NCI-H187 treated with DMSO at 0.1 percent for 48 hours (cell line): ENCODE results near the gene RAB8A.

ENCODE experiments used
- DNase-seq: peaks from one replicate; lab custom pipeline; 2025; lab: John Stamatoyannopoulos, UW

Gene RAB8A

DNA sequence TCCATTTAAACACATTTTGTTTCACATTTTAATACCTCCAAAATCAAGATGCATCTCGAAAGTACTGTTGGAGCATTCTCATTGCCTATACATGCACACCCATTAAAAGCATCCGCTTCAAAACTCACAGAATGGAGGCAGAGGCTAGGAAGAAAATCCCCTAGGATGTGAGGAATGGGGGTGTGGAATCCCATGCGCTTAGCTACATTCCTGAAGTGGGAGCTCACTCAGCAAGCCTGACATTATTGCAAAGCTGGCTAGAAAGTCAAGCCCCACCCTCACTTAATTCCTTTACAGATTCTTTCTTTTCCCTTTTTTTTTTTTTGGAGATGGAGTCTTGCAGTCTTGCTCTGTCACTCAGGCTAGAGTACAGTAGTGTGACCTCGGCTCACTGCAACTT is 68.9 kb downstream of the RAB8A start:
- DNase-seq: no peak
